Transverse colon (tissue), 4 donors: ENCODE measurements around the gene KLHL17.

Experiments used
- CTCF ChIP-seq, 5 experiments: fragments of 200-600 bp in 3 of 5; fragments of 450-650 bp in 2 of 5; sonication (generic) in 3 of 5; IDR thresholded peaks; 1 replicate in 2 of 5; 2 replicates in 3 of 5; pipeline ENCODE4 v1.5.1; 2016 to 2017; ENCODE audit warnings: antibody characterized with exemption in 5 of 5, inconsistent platforms in 3 of 5, mild to moderate bottlenecking in 2 of 5, moderate library complexity in 1 of 5
- EP300 ChIP-seq: sonication (generic); formaldehyde crosslinking; IDR thresholded peaks from one replicate; pipeline ENCODE4 v1.6.1; 2017; ENCODE audit warnings: antibody characterized with exemption, low read depth
- POLR2AphosphoS5 ChIP-seq, 3 donors: sonication (generic); formaldehyde crosslinking; IDR thresholded peaks; one replicate each; pipeline ENCODE4 v1.6.1; 2016; ENCODE audit warnings: antibody characterized with exemption in 3 of 3

GRCh38 chr1:963746-964525 is 3.6 kb downstream of the KLHL17 start:
- TF ChIP-seq POLR2AphosphoS5 (IDR thresholded peaks at IDR 0.05), result no peak
- TF ChIP-seq EP300, result no peak
- TF ChIP-seq CTCF (IDR thresholded peaks at IDR 0.05), result no peak
